Measurements from ENCODE around the gene ITPKA.

DNA sequence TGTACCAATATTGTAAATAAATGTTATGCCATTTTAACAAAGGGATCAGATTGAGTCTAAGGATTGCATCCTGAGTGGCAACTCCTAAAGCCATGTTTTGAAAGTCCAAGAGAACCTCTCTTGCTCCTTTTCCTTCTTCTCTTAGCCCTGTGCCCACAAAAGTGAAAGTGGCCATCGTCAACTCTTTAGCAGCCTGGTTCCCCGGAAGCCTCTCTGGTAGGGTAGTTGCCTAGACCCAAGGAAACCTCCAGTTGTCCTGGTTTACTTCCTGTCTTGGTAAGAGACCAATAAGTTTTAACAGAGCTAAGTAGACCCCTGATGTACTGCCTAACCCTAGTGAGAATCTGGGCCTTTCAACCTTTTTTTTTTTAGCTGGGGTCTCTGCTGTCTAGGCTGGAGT lies 10.2 kb upstream of the ITPKA start:
- TF ChIP-seq, protein P1, sequence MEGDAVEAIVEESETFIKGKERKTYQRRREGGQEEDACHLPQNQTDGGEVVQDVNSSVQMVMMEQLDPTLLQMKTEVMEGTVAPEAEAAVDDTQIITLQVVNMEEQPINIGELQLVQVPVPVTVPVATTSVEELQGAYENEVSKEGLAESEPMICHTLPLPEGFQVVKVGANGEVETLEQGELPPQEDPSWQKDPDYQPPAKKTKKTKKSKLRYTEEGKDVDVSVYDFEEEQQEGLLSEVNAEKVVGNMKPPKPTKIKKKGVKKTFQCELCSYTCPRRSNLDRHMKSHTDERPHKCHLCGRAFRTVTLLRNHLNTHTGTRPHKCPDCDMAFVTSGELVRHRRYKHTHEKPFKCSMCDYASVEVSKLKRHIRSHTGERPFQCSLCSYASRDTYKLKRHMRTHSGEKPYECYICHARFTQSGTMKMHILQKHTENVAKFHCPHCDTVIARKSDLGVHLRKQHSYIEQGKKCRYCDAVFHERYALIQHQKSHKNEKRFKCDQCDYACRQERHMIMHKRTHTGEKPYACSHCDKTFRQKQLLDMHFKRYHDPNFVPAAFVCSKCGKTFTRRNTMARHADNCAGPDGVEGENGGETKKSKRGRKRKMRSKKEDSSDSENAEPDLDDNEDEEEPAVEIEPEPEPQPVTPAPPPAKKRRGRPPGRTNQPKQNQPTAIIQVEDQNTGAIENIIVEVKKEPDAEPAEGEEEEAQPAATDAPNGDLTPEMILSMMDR (IDR thresholded peaks at IDR 0.05), result no peak
- no peak for TF ChIP-seq POLR2A (IDR thresholded peaks at IDR 0.05)
